GM21576 (cell line): ENCODE results near the gene EID2B.

Experiments
- ATAC-seq: cut with Tn5 transposase; IDR thresholded peaks from one replicate; pipeline ENCODE4 v1.9.1; 2021; ENCODE audit warnings: mild to moderate bottlenecking, moderate library complexity; ENCODE audit not compliant: unreplicated experiment

The EID2B gene

DNA sequence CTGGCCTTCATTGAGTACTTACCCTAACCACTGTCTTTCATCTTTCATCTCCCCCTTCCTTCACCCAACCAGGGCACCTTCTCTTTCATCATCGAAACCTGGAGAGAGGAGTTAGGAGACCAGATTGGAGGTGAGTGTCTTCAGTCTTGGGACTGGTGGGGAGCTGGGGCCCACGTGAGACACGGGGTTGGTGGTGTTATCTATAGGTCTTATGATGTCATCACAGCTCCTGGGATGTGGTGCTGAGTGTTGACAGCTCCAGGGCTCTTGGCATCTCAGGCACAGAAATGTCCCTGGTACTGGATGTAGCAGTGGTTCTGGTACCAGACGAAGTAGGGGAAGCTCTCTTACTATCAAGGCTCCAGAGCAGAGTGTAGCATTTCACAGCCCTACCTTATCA lies 32.1 kb downstream of the EID2B start:
- no peak for ATAC-seq

GRCh38 chr19:39499932-39500331 lies 32.7 kb downstream of the EID2B start:
- ATAC-seq, result no peak

- ATAC-seq, result no peak
These were observed 33.6 kb downstream of the EID2B start, which contains the start of gene DLL3 for GRCh38 chr19:39498798-39499642. Gene DLL3, plus strand, starts transcription at chr19:39498947. Its CDS starts 28 bp downstream, at chr19:39498975.

DNA sequence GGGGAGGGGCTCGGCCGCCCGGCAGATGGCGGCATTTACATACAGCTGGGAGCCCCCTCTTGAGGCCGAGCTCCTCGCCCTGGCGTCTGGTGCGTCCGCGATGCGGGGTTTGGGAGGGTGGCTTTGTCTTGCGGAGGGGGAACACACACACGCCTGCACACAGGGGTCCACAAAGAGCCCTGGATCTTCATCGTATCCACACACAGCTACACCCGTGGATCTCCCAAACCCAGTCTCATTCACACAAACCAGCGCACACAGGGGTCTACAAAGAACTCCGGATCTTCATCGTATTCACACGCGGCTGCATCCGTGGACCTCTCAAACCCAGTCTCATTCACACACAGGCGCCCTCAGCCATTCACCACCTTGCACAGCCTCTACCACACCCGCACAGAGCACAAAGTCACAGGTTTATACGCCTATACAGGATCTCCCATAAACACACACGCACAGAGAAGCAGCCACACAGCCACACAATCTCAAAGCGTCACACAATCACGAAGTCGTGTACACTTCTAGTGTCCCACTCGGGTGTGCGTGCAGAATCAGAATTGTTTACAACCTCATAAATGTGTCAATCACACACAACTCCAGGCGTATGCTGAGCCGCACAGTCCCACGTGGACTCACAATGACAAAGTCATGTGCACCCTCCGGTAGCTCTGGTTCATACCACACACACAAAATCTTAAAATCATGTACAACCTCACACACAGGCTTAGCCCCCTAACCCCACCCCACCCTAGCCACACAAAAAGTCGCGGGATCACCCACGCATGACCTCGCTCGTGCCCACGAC lies 34.5 kb downstream of the EID2B start:
- ATAC-seq, result no peak

DNA sequence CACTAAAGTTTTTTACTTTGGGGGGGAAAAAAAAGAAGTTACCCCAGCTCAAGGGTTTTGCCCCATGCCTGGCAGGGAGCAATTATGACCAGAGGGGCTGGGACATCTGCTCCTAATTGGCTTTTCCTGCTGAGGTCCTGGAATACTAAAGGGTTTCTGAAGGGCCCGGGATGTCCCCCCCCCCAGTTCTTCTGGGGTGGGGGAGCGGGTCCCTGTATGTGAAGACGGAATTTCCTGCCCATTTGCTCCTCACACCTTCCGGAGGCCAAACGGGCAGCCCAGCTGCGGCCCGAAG lies 35.0 kb downstream of the EID2B start:
- no peak for ATAC-seq

- no peak for ATAC-seq
These were observed 36.6 kb downstream of the EID2B start for GRCh38 chr19:39496063-39496462.

DNA sequence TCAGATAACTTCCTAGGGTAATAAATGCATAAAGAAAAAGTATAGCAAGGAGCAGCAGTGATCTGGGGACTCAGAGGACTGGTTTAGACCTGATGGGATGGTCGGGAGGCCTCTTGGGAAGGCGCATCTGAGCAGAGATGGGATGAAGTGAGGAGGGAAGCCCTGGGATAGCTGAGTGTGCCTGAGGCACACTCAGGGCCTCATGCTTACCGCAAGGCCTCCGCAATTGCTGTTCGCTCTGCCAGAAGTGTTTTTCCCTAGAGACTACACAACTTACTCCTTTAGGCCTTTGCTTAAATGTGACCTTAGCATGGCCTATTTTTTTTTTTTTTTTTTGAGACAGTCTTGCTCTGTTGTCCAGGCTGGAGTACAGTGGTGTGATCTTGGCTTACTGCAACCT lies 38.0 kb downstream of the EID2B start:
- no peak for ATAC-seq

DNA sequence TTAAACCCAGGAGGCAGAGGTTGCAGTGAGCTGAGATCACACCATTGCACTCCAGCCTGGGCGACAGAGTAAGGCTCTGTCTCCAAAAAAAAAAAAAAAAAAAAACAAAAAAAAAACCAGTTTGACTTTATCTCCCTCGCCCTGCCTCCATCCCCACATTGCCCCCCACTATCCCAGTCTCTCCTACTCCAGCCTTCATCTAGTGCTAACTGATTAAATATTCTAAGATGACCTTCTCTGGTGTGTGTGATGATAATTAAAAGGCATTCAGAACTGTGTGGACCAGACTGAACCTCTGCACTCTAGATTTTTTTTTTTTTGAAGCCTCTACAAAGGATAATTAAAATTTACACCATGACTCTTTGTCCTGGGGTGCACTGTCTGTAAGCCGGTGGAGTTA lies 39.9 kb downstream of the EID2B start:
- no peak for ATAC-seq

DNA sequence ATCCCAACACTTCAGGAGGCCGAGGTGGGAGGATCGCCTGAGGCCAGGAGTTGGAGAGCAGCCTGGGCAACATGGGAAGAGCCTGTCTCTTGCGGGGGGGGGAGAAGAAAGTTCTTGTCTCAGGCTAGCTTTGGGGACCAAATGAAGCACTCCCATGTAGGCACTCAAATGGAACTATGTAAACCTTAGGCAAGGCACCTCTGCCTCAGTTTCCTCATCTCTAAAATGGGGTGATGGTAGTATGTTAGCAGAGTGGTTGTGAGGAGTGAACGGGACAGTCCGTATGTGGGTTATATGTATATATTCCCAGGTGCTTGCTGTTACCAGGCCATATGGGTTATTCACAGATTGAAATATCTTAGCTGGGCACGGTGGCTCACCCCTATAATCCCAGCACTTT lies 40.4 kb downstream of the EID2B start:
- ATAC-seq, result no peak

DNA sequence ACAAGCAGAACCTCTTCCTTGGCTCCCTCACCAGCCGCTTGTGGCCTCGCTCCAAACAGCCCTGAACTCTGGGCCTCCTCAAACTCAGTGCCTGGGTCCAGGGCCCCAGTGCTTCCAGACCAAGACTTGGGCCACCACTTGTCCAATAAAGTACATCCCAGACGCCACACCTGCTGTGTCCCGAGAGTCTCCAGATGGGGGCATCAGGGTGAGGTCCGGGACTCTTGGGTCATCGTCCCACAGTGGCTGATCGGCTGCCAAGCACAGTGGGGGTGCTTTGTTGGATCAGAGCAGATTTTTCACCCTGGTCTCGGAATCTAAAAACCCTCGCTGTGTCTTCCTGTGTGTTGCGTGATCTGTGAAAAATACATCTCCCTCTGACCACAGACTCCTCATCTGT lies 42.9 kb downstream of the EID2B start:
- no peak for ATAC-seq

GRCh38 chr19:39483141-39483540 lies 49.5 kb downstream of the EID2B start:
- ATAC-seq, result no peak

DNA sequence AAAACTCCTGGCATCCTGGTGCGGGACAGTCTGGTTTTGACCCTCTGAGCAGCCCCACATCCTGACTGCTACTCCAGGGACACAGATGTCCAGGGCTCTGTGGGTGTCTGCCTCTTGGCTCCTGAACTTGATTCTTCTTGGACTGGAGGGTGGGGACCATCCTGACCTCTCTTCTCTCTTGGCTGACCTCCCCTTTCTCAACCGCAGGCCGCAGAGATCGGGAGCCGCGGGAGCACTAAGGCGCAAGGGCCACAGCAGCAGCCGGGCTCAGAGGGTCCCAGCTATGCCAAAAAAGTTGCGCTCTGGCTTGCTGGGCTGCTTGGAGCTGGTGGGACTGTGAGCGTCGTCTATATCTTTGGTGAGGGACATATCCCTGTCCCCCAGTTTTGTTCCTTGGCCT lies 51.0 kb downstream of the EID2B start:
- ATAC-seq, result no peak

GRCh38 chr19:39481229-39481545 lies 51.5 kb downstream of the EID2B start:
- no peak for ATAC-seq
